ENCODE results near the gene NDE1. TPM values are rescaled to one million over a fixed set of nuclear protein-coding genes. Genes with fewer than 3 reads are reported as not detected.

Gene NDE1
- total and polyA plus RNA-seq, 4 donors, result 2.5 to 17.3 (median 4.4) TPM

- no peak for TF ChIP-seq REST (IDR thresholded peaks at IDR 0.05)
- TF ChIP-seq EGR1 (IDR thresholded peaks at IDR 0.05; ENCODE audit: low read depth in 2 of 2), result no peak
- no peak for TF ChIP-seq SP1 (IDR thresholded peaks at IDR 0.05)
- no peak for TF ChIP-seq JUND (IDR thresholded peaks at IDR 0.05)
These were observed 31.7 kb upstream of the NDE1 start (continued) for GRCh38 chr16:15618392-15618791.

- H3K4me3 ChIP-seq (ENCODE audit: low read depth in 1 of 3, low read length in 3 of 3), result no peak overlapping the region
- H3K27ac ChIP-seq (ENCODE audit: low read depth in 1 of 2, low read length in 2 of 2), result no peak overlapping the region
- H3K27me3 ChIP-seq (ENCODE audit: control insufficient read depth in 4 of 4, insufficient read depth in 4 of 4, low read length in 3 of 4), result no peaks in the 10 kb centered on the region
- H3K4me1 ChIP-seq (ENCODE audit: control insufficient read depth in 4 of 4, insufficient read depth in 4 of 4, low read length in 3 of 4), result no peaks in the 10 kb centered on the region
- H3K36me3 ChIP-seq (ENCODE audit: control insufficient read depth in 4 of 4, insufficient read depth in 3 of 4, low read depth in 1 of 4, low read length in 3 of 4), result peaks cover 20 to 88% (median 69%) of the 10 kb centered on the region in 4 donors
- no peak for DNase-seq (ENCODE audit: low spot score)
- H3K9ac ChIP-seq (ENCODE audit: low read depth in 1 of 2, low read length in 2 of 2), result no peak overlapping the region
- WGBS, result 83% methylated on average over 6 of the region's 6 CpGs
- no peaks in the 10 kb centered on the region for H3K9me3 ChIP-seq (ENCODE audit: control insufficient read depth in 4 of 4, low read length in 3 of 4)
- TF ChIP-seq ZBTB33 (IDR thresholded peaks at IDR 0.05) (no peak), YY1 (IDR thresholded peaks at IDR 0.05) (no peak), NR2F2 (IDR thresholded peaks at IDR 0.05) (no peak), RXRA (IDR thresholded peaks at IDR 0.05) (no peak), JUND (IDR thresholded peaks at IDR 0.05) (no peak), RAD21 (IDR thresholded peaks at IDR 0.05) (no peak), FOXA2 (IDR thresholded peaks at IDR 0.05) (no peak), FOXA1 (IDR thresholded peaks at IDR 0.05) (no peak), SP1 (IDR thresholded peaks at IDR 0.05) (no peak), TAF1 (conservative IDR thresholded peaks at IDR 0.05) (no peak), ATF3 (IDR thresholded peaks at IDR 0.05) (no peak)
These were observed 29.3 kb upstream of the NDE1 start for GRCh38 chr16:15620611-15621195.

- Histone ChIP-seq H3K9ac (ENCODE audit: low read depth in 1 of 2, low read length in 2 of 2) (no peak overlapping the region), H3K9me3 (ENCODE audit: control insufficient read depth in 4 of 4, low read length in 3 of 4) (no peaks in the 10 kb centered on the region), H3K27me3 (ENCODE audit: control insufficient read depth in 4 of 4, insufficient read depth in 4 of 4, low read length in 3 of 4) (no peaks in the 10 kb centered on the region), H3K4me3 (ENCODE audit: low read depth in 1 of 3, low read length in 3 of 3) (no peak overlapping the region), H3K36me3 (ENCODE audit: control insufficient read depth in 4 of 4, insufficient read depth in 3 of 4, low read depth in 1 of 4, low read length in 3 of 4) (peaks cover 14 to 80% (median 65%) of the 10 kb centered on the region in 4 donors), H3K27ac (ENCODE audit: low read depth in 1 of 2, low read length in 2 of 2) (no peak overlapping the region), H3K4me1 (ENCODE audit: control insufficient read depth in 4 of 4, insufficient read depth in 4 of 4, low read length in 3 of 4) (no peaks in the 10 kb centered on the region)
- TF ChIP-seq RXRA (IDR thresholded peaks at IDR 0.05) (no peak), RAD21 (IDR thresholded peaks at IDR 0.05) (no peak), JUND (IDR thresholded peaks at IDR 0.05) (no peak)
- DNase-seq (ENCODE audit: low spot score), result no peak
- 86% methylated on average over 4 of the region's 4 CpGs for WGBS
These were observed 28.6 kb upstream of the NDE1 start for GRCh38 chr16:15621456-15621855.

All from liver (tissue), 9 donors.